ENCODE data around the gene SRRD.
A peak's percentile ranks its signal among the peaks of the same experiment; 100 is the strongest.
"Not testable (repeated sequence)": the region's sequence is repeated elsewhere in the genome, so short reads cannot be mapped to it uniquely, and the experiment has no call there.

Gene SRRD

GRCh38 chr22:26527574-26528465 lies 44.1 kb downstream of the SRRD start:
- Histone ChIP-seq H3K27me3 (ENCODE audit: insufficient read depth, poor library complexity, severe bottlenecking) (no peaks in the 10 kb centered on the region), H3K4me3 (ENCODE audit: severe bottlenecking) (no peak overlapping the region), H3K27ac (ENCODE audit: poor library complexity, severe bottlenecking) (no peak overlapping the region), H3K9me3 (ENCODE audit: severe bottlenecking) (no peaks in the 10 kb centered on the region), H3K4me1 (ENCODE audit: insufficient read depth, poor library complexity, severe bottlenecking) (peaks cover 8% of the 10 kb centered on the region), H3K36me3 (ENCODE audit: low read depth) (peaks cover 52% of the 10 kb centered on the region)
- ATAC-seq (ENCODE audit: low read depth) = no peak
- no peak for DNase-seq (ENCODE audit: low spot score)
- TF ChIP-seq, protein P1, sequence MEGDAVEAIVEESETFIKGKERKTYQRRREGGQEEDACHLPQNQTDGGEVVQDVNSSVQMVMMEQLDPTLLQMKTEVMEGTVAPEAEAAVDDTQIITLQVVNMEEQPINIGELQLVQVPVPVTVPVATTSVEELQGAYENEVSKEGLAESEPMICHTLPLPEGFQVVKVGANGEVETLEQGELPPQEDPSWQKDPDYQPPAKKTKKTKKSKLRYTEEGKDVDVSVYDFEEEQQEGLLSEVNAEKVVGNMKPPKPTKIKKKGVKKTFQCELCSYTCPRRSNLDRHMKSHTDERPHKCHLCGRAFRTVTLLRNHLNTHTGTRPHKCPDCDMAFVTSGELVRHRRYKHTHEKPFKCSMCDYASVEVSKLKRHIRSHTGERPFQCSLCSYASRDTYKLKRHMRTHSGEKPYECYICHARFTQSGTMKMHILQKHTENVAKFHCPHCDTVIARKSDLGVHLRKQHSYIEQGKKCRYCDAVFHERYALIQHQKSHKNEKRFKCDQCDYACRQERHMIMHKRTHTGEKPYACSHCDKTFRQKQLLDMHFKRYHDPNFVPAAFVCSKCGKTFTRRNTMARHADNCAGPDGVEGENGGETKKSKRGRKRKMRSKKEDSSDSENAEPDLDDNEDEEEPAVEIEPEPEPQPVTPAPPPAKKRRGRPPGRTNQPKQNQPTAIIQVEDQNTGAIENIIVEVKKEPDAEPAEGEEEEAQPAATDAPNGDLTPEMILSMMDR (IDR thresholded peaks at IDR 0.05; ENCODE audit: poor library complexity, severe bottlenecking) = no peak

DNA sequence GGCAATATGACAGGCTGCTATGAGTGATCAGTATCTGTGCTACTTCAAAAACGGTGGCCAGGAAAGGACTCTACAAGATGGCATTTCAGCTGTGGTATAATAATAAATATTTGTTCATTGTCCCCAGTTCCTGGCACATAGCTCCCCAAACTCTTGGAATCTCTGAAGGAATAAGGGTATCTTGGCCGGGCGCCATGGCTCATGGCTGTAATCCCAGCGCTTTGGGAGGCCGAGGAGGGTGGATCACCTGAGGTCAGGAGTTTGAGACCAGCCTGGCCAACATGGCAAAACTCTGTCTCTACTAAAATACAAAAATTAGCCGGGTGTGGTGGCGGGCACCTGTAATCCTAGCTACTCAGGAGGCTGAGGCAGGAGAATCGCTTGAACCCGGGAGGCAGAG lies 44.8 kb downstream of the SRRD start:
- not testable (repeated sequence) for ATAC-seq (ENCODE audit: low read depth); H3K9me3 ChIP-seq (ENCODE audit: severe bottlenecking); DNase-seq (ENCODE audit: low spot score); H3K4me3 ChIP-seq (ENCODE audit: severe bottlenecking); H3K27ac ChIP-seq (ENCODE audit: poor library complexity, severe bottlenecking); H3K4me1 ChIP-seq (ENCODE audit: insufficient read depth, poor library complexity, severe bottlenecking); H3K27me3 ChIP-seq (ENCODE audit: insufficient read depth, poor library complexity, severe bottlenecking)
- H3K36me3 ChIP-seq (ENCODE audit: low read depth) = peaks cover 53% of the 10 kb centered on the region

GRCh38 chr22:26529345-26529744 lies 45.7 kb downstream of the SRRD start:
- Histone ChIP-seq H3K9me3 (ENCODE audit: severe bottlenecking) (no peaks in the 10 kb centered on the region), H3K4me3 (ENCODE audit: severe bottlenecking) (no peak overlapping the region), H3K27ac (ENCODE audit: poor library complexity, severe bottlenecking) (no peak overlapping the region), H3K27me3 (ENCODE audit: insufficient read depth, poor library complexity, severe bottlenecking) (no peaks in the 10 kb centered on the region), H3K36me3 (ENCODE audit: low read depth) (peaks cover 53% of the 10 kb centered on the region), H3K4me1 (ENCODE audit: insufficient read depth, poor library complexity, severe bottlenecking) (peaks cover 12% of the 10 kb centered on the region)
- ATAC-seq (ENCODE audit: low read depth) (peak; percentile 58), DNase-seq (ENCODE audit: low spot score) (no peak)
- TF ChIP-seq, protein P1 (IDR thresholded peaks at IDR 0.05; ENCODE audit: poor library complexity, severe bottlenecking) = no peak

DNA sequence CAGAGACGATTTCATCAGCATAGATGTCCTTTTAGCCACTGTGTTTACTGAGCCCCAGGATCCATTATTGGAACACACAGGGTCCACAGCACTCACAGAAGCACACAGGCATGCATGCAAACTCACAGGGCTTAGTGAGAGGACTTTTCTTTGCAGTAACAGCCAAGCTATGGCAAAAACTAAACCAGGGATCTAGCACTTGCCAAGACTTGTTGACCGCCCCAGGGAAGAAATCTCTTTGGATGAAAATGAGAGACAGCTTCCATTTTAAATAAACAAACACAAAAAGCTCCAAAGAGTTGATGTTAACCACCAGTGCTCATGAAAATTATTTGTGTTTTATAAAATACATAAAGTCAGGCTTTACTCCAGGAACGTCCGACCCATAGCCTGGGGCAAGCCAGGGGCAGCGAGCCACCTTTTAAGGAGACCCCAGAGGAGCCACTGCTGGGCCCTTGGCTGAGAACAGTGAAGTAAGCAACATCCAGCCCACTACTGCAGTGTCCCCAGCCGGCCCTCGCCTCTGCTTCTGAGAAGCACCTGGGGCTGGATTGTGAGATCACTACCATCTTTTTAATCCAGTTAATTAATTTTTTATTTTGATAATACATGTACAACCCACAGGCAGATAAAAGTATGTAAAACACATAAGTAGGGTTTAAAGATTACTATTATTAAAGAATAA lies 50.6 kb downstream of the SRRD start:
- Histone ChIP-seq H3K4me1 (ENCODE audit: insufficient read depth, poor library complexity, severe bottlenecking) (peaks cover 12% of the 10 kb centered on the region), H3K9me3 (ENCODE audit: severe bottlenecking) (no peaks in the 10 kb centered on the region), H3K36me3 (ENCODE audit: low read depth) (peaks cover 31% of the 10 kb centered on the region), H3K27me3 (ENCODE audit: insufficient read depth, poor library complexity, severe bottlenecking) (no peaks in the 10 kb centered on the region), H3K4me3 (ENCODE audit: severe bottlenecking) (no peak overlapping the region), H3K27ac (ENCODE audit: poor library complexity, severe bottlenecking) (no peak overlapping the region)
- TF ChIP-seq, protein P1 (IDR thresholded peaks at IDR 0.05; ENCODE audit: poor library complexity, severe bottlenecking) = no peak
- DNase-seq (ENCODE audit: low spot score) (no peak), ATAC-seq (ENCODE audit: low read depth) (no peak)

DNA sequence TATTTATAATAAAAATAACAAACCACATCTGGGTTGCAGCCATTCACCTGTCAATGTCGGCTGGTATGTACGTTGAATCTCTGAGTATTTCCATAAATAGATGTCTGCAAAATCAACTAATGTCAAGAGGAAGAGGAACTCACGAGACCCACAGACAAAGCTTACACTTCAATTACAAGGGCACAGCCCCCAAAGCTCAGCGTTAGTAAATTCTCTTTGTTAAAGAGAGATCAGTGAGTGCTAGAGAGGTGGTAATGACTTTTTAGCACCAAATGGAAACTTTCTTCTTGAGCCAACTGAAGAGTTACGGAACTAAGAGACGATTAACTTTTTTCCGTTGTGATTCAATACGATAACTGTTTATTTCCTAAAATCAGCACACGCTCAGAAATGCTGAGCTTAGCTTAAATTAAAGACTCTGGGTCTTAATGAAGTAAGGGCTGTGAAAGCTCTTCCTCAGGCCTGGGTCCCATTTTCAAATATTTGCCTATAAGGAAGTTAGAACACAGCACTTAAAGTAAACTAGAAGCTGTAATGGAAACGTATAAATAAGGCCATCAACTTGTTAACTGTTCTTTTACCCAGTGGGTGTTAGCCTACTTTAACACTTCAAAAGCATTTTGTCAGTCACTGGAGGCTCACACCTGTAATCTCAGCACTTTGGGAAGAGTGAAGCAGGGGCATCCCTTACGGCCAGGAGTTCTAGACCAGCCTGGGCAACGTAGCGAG lies 51.4 kb downstream of the SRRD start:
- H3K4me3 ChIP-seq (ENCODE audit: severe bottlenecking) = no peak overlapping the region
- H3K36me3 ChIP-seq (ENCODE audit: low read depth) = peaks cover 26% of the 10 kb centered on the region
- peaks cover 6% of the 10 kb centered on the region for H3K4me1 ChIP-seq (ENCODE audit: insufficient read depth, poor library complexity, severe bottlenecking)

More for the DNA sequence above, 51.4 kb downstream of the SRRD start:
- DNase-seq (ENCODE audit: low spot score) (no peak), ATAC-seq (ENCODE audit: low read depth) (no peak)
- TF ChIP-seq, protein P1 (IDR thresholded peaks at IDR 0.05; ENCODE audit: poor library complexity, severe bottlenecking) = no peak
- Histone ChIP-seq H3K27me3 (ENCODE audit: insufficient read depth, poor library complexity, severe bottlenecking) (no peaks in the 10 kb centered on the region), H3K27ac (ENCODE audit: poor library complexity, severe bottlenecking) (no peak overlapping the region), H3K9me3 (ENCODE audit: severe bottlenecking) (no peaks in the 10 kb centered on the region)
